Neural cell (in vitro differentiated cells): ENCODE data around the gene EML4. TPM values are rescaled to one million over a fixed set of nuclear protein-coding genes. Genes with fewer than 3 reads are reported as not detected.

Experiments used
- H2AFZ ChIP-seq: fragments of 200-600, 300-800 bp; sonication (generic), shearing (Covaris generic); 2 replicates; pipeline ENCODE4 v1.6.0; 2014; ENCODE audit warnings: low read depth, mild to moderate bottlenecking, antibody characterized with exemption, low read length, moderate library complexity
- H3F3A ChIP-seq: fragments of 200-600 bp; shearing (Covaris generic); 2 replicates; pipeline ENCODE4 v1.6.1; 2016; ENCODE audit warnings: mild to moderate bottlenecking, moderate library complexity, mixed read lengths, antibody characterized with exemption, low read length; ENCODE audit not compliant: insufficient read depth, poor library complexity, severe bottlenecking
- H3K27ac ChIP-seq: fragments of 200-600, 300-800 bp; sonication (generic), shearing (Covaris generic); 2 replicates; pipeline ENCODE4 v1.5.1; 2014; ENCODE audit warnings: mild to moderate bottlenecking, low read length, moderate library complexity
- H3K27me3 ChIP-seq: fragments of 300-800, 200-600 bp; sonication (generic), shearing (Covaris generic); 2 replicates; pipeline ENCODE4 v1.6.0; 2014; ENCODE audit warnings: mild to moderate bottlenecking, low read depth, low read length, moderate library complexity; ENCODE audit not compliant: insufficient read depth
- H3K36me3 ChIP-seq: fragments of 300-800, 200-600 bp; sonication (generic), shearing (Covaris generic); 2 replicates; pipeline ENCODE4 v1.5.1; 2014; ENCODE audit warnings: mild to moderate bottlenecking, antibody characterized with exemption, low read length, moderate library complexity; ENCODE audit not compliant: insufficient read depth
- H3K4me2 ChIP-seq: fragments of 300-800, 200-600 bp; sonication (generic), shearing (Covaris generic); 2 replicates; pipeline ENCODE4 v1.6.0; 2014; ENCODE audit warnings: mild to moderate bottlenecking, low read length
- H3K4me3 ChIP-seq: fragments of 300-800, 200-600 bp; sonication (generic), shearing (Covaris generic); 2 replicates; pipeline ENCODE4 v1.5.1; 2014; ENCODE audit warnings: mild to moderate bottlenecking, low read length, moderate library complexity
- H3K79me2 ChIP-seq: fragments of 200-600 bp; shearing (Covaris generic); replicated peaks from 2 replicates; pipeline ENCODE4 v1.6.0; 2014; ENCODE audit warnings: mild to moderate bottlenecking, low read length, moderate library complexity; ENCODE audit not compliant: insufficient read depth
- H3K9ac ChIP-seq: fragments of 300-800, 200-600 bp; sonication (generic), shearing (Covaris generic); 2 replicates; pipeline ENCODE4 v1.6.1; 2016; ENCODE audit warnings: mild to moderate bottlenecking, low read length, mixed read lengths
- H3K9me2 ChIP-seq: fragments of 200-600 bp; shearing (Covaris generic); 2 replicates; pipeline ENCODE4 v1.6.1; 2016; ENCODE audit warnings: mild to moderate bottlenecking, low read length, mixed read lengths; ENCODE audit not compliant: insufficient read depth
- H3K9me3 ChIP-seq: fragments of 200-600, 300-800 bp; sonication (generic), shearing (Covaris generic); 2 replicates; pipeline ENCODE4 v1.6.1; 2016; ENCODE audit warnings: mild to moderate bottlenecking, mixed run types, low read length, moderate library complexity, mixed read lengths
- H4K20me1 ChIP-seq: fragments of 200-600 bp; shearing (Covaris generic); 2 replicates; pipeline ENCODE4 v1.6.1; 2016; ENCODE audit warnings: mild to moderate bottlenecking, mixed run types; ENCODE audit not compliant: insufficient read depth
- CTCF ChIP-seq: fragments of 450-650 bp; IDR thresholded peaks from 2 replicates; pipeline ENCODE4 v1.5.1; 2014; ENCODE audit warnings: antibody characterized with exemption, mild to moderate bottlenecking, moderate library complexity; ENCODE audit not compliant: poor library complexity, severe bottlenecking
- EZH2 ChIP-seq: fragments of 200-600, 300-800 bp; shearing (Covaris generic), sonication (generic); IDR thresholded peaks from 2 replicates; pipeline ENCODE4 v1.6.1; 2014; ENCODE audit warnings: antibody characterized with exemption, low read length, borderline replicate concordance, mild to moderate bottlenecking; ENCODE audit not compliant: insufficient read depth, poor library complexity, severe bottlenecking
- SMC3 ChIP-seq: fragments of 450-650 bp; conservative IDR thresholded peaks from 2 replicates; pipeline ENCODE4 v1.6.1; 2014; ENCODE audit warnings: antibody characterized with exemption, mild to moderate bottlenecking, moderate library complexity; ENCODE audit not compliant: poor library complexity
- TAF1 ChIP-seq: IDR thresholded peaks from 2 replicates; pipeline ENCODE4 v1.6.1; 2012; ENCODE audit warnings: low read depth
- polyA plus RNA-seq: library from polyadenylated mRNA; depleted of rRNA; stranded (reverse); fragments of >200 nt; gene quantifications from 2 replicates; pipeline ENCODE4 v1.2.3, GENCODE V29; 2014
- TF ChIP-seq, protein P1 (sequence below): IDR thresholded peaks from 2 replicates; pipeline ENCODE4 v1.6.1; 2012; ENCODE audit warnings: borderline replicate concordance

Gene EML4
- polyA plus RNA-seq, 1 donor from 2014 or later = 33.9 TPM

- no peaks in the 10 kb centered on the region for H4K20me1 ChIP-seq
- TF ChIP-seq CTCF (no peak), EZH2 (no peak), SMC3 (no peak)
- TF ChIP-seq, protein P1, sequence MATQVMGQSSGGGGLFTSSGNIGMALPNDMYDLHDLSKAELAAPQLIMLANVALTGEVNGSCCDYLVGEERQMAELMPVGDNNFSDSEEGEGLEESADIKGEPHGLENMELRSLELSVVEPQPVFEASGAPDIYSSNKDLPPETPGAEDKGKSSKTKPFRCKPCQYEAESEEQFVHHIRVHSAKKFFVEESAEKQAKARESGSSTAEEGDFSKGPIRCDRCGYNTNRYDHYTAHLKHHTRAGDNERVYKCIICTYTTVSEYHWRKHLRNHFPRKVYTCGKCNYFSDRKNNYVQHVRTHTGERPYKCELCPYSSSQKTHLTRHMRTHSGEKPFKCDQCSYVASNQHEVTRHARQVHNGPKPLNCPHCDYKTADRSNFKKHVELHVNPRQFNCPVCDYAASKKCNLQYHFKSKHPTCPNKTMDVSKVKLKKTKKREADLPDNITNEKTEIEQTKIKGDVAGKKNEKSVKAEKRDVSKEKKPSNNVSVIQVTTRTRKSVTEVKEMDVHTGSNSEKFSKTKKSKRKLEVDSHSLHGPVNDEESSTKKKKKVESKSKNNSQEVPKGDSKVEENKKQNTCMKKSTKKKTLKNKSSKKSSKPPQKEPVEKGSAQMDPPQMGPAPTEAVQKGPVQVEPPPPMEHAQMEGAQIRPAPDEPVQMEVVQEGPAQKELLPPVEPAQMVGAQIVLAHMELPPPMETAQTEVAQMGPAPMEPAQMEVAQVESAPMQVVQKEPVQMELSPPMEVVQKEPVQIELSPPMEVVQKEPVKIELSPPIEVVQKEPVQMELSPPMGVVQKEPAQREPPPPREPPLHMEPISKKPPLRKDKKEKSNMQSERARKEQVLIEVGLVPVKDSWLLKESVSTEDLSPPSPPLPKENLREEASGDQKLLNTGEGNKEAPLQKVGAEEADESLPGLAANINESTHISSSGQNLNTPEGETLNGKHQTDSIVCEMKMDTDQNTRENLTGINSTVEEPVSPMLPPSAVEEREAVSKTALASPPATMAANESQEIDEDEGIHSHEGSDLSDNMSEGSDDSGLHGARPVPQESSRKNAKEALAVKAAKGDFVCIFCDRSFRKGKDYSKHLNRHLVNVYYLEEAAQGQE = no peak
Observed at GRCh38 chr2:42186945-42187632, 17.9 kb downstream of the EML4 start.

DNA sequence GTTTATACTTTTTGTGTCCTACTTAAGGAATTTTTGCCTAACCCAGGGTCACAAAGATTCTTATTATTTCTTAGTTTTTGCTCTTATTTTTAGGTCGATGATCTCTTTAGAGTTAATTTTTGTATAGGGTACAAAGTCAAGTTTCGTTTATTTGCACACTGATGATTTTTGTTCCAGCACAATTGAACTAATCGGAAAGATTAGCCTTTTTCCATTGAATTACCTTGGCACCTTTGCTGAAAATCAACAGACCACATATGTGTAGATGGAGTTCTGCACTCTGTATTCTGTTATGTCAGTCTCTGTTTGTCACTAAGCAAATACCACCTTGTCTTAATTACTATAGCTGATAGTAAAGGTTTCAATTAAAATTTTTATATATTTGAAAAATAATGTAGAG is 18.7 kb downstream of the EML4 start:
- H2AFZ ChIP-seq = no peak overlapping the region
- no peak overlapping the region for H3K27ac ChIP-seq
- no peak for TF ChIP-seq TAF1
- TF ChIP-seq CTCF = no peak
- no peaks in the 10 kb centered on the region for H3K9me2 ChIP-seq
- no peaks in the 10 kb centered on the region for H4K20me1 ChIP-seq
- no peaks in the 10 kb centered on the region for H3F3A ChIP-seq
- no peaks in the 10 kb centered on the region for H3K27me3 ChIP-seq
- no peak overlapping the region for H3K4me2 ChIP-seq
- no peak overlapping the region for H3K9ac ChIP-seq
- H3K36me3 ChIP-seq = no peaks in the 10 kb centered on the region
- no peaks in the 10 kb centered on the region for H3K9me3 ChIP-seq
- H3K4me3 ChIP-seq = no peak overlapping the region
- H3K79me2 ChIP-seq = no peaks in the 10 kb centered on the region

More at GRCh38 chr2:42186945-42187632, 17.9 kb downstream of the EML4 start:
- Histone ChIP-seq H3K9me2 (no peaks in the 10 kb centered on the region), H3F3A (no peaks in the 10 kb centered on the region), H3K9ac (no peak overlapping the region), H3K27ac (no peak overlapping the region), H3K36me3 (no peaks in the 10 kb centered on the region), H3K9me3 (no peaks in the 10 kb centered on the region), H2AFZ (no peak overlapping the region), H3K27me3 (no peaks in the 10 kb centered on the region), H3K4me2 (no peak overlapping the region), H3K79me2 (no peaks in the 10 kb centered on the region), H3K4me3 (no peak overlapping the region)
